Glomerular endothelial cell (primary cell): Measurements from ENCODE around the gene ABCC3. TPM values are rescaled to one million over a fixed set of nuclear protein-coding genes. Genes with fewer than 3 reads are reported as not detected.

Experiments
- DNase-seq: peaks from one replicate; pipeline ENCODE4 v3.0.0-alpha.2; 2011; ENCODE audit warnings: low read depth, low spot score; ENCODE audit errors: extremely low read depth
- total RNA-seq: library from RNA; depleted of rRNA; stranded (reverse); fragments of >200 nt; gene quantifications from 2 replicates; pipeline ENCODE4 v1.2.3, GENCODE V29; 2015

ABCC3 gene
- total RNA-seq, 1 donor from 2014 or later, result 1.1 TPM

DNA sequence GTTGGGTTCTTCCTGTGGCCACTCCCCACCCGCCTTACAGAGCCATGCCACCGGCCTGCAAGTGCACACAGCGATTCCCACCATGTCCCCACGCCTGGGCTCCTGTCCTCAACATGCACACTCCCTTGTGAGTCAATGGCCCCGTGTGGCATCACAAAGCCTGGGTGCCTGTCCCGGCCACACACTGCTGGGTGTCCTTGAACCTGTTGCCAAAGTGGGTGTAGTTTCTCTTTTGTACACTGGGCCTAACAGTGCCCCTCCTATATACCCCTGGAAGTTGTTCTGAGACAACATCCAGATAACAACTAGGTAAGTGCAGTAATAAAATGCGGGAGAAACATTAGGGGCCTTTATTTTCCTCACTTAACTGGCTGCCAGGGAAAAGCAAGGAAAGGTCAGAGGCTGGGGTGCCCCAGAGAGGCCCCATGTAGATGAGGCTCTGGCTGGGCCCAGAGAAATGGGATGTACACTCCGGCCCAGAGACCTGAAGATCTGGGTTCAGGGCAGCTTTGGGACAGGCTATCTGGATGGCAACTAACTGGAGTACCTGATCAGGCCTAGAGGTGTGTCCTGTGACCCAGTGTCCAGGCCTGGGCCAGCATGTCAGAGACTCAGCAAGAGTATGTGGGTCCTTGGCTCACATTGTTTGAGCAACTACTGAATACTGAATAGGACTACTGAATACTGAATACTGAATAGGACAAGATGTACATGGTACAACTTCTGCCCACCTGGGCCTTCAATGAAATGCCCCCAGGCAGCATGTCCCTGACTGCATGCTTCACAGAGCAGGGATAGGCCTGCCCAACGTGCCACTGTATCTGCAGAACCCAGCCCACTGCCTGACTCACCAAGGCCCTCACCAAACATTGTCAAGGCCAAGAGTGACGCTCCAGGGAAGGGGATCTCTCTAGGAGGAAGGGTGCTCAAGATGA is 8.3 kb downstream of the ABCC3 start:
- no peak for DNase-seq

DNA sequence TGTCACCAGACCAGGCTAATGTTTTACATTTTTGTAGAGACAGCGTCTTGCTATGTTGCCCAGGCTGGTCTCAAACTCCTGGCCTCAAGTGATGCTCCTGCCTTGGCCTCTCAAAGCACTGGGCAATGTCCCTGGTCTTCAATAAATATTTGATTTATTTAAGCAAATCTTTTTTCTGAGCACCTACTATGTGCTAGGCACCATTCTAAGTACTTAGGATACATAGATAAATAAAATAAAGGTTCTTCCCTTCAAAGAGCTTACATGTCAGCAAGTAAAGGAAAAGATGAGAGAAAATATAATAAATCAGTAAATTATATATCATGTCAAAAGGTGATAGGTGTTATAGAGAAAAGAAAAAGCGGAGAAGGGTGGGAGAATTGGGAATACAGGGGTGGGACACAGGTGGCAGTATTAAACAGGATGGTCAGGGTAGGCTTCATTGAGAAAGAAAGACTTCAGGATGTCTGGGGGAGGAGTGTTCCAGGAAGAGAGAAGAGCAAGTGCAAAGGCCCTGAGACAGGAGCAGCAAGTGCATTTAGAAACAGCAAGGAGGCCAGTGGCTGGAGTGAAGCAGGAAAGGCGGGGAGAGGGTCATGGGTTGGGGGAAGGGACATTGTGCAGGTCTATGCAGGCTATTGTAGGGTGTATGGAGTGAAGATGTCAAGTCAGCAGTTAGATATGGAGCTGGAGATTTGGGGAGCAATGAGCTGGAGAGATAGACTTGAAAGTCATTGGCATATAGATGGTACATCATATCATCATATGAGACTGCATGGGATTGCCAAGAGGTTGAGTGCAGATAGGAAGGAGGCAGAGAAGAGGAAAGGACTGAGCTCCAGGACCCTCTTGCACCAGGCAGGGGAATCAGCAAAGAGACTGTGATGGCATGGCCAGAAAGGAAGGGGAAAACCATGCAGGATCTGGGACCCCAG is 11.3 kb downstream of the ABCC3 start:
- no peak for DNase-seq

DNA sequence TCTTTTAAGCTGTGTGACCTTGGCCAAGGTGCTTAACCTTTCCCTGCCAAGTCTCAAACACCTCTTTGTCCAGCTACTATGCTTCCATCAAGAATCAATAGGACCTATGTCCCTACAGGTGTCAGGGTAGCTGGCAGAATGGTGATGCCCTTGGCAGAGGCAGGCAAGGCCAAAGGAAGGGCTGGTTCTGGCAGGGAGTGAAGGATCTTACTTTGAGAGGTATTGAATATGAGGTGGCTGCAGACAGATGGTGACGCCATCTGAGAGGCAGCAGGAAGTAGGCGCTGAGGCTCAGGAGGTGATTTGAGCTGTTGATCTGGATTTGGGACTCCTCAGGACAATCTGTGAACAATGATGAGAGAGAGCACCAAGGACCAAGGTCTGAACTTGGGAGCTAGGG is 12.5 kb downstream of the ABCC3 start:
- DNase-seq, result no peak

DNA sequence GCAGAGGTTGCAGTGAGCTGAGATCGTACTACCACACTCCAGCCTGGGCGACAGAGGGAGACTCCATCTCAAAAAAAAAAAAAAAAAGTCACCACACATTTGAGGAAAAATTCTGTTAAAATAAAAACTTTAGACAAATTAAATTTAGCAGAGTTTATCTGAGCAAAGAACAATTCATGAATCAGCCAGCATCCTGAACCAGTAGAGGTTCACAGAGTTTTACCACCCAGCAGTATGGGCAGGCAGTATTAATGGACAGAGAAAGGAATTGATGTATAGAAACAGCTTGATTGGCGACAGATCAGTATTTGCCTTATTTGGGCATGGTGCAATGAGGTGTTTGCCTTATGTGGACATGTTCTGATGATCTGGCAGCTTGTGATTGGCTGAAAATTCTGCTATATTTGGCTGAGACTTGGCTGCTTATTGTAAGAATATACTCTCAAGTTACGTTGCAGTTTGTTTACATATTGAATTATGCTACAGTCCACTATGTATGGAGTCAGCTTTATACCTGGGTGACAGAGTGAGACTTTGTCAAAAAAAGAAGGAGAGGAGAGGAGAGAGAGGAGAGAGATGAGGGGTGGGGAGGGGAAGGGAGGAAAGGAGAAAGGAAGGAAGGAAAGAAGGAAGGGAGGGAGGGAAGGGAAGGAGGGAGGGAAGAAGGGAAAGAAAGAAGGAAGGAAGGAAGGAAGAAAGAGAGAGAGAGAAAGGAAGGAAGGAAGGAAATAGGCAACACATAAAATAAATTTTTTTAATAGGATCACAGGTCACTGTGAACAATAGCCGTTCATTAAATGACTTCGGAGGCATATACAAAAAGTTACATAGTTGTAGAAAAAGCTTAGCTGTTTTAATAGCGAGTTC is 14.6 kb downstream of the ABCC3 start:
- no peak for DNase-seq

DNA sequence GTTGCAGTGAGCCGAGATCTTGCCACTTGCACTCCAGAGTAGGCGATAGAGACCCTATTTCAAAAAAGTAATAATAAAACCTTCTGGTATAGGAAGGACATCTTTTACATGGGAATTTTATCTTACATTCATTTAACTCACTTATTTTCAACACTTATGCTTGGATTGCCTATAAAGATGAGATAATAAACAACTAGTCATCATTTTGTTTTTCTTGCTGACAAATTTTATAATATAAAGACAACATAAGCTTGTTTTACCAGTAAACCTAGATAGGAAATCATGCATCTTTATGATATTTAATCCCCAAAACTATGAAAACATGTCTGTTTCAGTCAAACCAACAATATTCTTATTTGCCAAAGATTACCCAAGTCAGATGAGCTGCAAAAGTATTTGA is 17.0 kb downstream of the ABCC3 start:
- no peak for DNase-seq

DNA sequence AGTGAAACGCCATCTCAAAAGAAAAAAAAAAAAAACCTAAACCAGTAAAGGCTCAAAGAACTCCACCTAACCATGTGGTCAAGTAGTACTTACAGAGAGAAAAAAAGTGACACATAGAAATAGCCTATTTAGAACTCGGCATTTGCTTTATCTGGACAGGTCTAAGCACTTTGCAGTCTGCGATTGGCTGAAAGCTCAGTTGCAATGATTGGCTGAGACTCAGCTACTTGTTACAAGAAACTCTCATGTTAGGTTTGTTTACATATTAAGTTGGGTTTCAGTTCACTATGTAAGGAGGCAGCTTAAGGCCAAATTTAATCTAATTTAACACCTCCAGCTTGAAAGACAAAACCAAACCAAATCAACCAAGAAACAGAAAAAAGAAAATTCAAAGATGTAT is 19.1 kb downstream of the ABCC3 start:
- no peak for DNase-seq

DNA sequence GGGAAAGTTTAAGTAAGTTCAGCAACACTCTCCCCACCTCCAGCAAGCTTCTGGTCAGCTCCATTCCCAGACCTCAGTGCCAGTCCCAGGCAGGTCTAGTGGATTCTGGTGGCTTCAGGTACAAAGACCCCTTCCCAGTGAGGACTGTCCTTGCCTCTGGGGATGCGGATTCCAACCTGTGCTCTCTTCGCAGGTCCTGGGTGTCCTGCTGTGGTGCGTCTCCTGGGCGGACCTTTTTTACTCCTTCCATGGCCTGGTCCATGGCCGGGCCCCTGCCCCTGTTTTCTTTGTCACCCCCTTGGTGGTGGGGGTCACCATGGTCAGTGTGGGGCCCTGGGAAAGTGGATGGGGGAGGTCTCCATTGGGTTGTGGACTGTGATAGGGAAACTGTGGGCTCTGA is 21.8 kb downstream of the ABCC3 start:
- no peak for DNase-seq

DNA sequence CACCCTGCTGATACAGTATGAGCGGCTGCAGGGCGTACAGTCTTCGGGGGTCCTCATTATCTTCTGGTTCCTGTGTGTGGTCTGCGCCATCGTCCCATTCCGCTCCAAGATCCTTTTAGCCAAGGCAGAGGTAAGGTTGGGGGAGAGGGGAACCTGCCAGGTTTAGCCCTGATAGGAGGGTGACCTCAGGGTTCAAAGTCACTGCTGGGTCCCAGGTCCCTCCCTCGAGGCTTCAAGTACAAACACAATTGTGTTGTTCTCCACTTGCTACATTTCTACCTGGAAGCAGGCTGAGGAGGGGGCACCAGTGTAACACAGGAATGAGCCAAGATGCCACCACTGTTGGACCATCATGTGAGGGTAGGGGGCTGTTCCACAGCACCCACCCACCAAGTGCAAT is 22.4 kb downstream of the ABCC3 start:
- DNase-seq, result no peak

DNA sequence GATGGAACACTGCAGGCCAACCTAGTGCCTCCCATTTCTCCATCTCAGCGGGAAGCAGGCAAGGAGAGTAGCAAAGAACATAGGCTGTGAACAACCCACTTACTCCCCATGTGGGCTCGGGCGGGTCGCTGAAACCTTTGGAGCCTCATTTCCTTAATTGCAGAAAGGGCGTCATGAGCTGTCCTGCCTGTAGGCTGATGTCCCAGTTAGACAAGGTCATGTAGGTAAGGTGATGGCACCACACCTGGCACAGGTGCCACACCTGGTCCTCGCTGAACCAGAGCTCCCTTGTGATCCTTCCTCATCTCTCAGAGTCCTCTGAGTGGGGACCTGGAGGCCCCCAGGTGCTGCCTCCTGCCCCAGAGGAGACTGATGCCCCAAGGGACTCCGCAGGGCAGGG is 22.9 kb downstream of the ABCC3 start:
- DNase-seq, result no peak

DNA sequence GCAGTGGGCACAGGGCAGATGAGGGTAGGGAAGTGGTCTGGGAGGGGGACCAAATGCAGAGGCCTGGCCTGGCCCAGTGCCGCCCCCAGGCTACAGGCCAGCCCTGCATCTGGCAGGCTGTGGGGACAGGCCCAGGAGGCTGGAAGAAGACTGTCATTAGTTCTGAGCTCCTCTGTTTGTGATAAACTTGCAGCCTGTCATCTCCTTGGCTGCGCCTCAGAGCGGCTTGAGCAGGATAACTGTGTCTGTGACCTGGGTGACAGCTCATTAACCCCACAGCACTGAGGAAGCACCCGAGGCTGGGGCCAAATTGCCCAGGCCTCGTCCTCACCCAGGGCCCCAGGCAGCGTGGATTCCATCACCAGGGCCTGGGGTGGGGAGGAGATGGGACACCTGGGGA is 23.9 kb downstream of the ABCC3 start:
- no peak for DNase-seq

DNA sequence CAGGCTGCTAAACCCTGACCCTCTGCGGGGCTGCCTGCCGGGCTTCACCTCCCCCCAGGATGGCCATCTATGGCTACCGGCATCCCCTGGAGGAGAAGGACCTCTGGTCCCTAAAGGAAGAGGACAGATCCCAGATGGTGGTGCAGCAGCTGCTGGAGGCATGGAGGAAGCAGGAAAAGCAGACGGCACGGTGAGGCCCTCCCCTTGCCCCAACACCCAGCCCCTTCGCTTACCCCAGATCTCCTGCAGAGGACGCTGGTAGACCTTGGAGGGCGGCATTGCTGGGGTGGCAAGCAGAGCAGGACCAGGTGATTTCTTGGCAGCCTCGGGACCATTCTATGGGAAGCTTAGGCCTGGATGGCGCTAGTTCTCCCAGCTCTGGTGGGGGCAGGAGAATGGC is 24.5 kb downstream of the ABCC3 start:
- DNase-seq, result no peak

DNA sequence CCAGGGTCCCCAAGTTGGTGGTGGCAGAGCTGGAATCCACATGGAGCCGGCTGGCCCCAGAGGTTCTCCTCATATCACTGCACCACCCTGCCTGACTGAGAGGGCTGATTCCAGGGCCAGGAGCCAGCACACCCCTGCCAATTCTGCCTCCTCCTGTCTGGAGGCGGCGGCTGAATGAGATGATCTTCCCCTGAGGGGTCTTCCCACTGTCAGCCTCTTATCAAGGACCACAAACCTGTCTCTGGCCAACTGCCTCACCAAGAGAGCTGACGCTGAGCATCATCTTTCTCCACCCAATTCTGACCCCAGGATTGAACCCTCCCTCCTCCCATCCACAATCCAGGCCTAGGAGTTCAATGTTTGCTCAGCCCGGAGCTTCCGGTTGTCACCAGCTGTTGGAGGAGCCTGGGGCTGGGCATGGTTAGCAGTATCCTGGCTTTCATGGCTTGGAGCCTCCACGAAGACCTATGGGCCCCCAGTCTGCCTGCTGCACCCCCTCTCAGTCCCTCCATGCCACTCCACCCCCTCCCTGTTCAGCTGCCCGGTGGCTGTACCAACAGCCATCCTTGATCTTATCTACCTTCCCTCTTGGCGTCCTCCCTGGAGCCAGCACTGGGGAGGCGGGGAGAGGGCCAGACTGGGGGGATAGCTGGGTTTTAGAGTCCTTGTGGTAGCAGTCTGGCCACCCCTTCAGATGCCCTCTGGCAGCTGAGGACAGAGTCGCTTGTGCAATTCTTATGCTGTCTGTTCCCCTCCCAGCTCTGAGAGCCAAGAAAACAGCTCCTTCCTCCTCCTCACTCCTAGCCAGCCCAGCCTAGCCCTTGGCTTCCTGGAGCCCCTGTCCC is 25.6 kb downstream of the ABCC3 start:
- no peak for DNase-seq

DNA sequence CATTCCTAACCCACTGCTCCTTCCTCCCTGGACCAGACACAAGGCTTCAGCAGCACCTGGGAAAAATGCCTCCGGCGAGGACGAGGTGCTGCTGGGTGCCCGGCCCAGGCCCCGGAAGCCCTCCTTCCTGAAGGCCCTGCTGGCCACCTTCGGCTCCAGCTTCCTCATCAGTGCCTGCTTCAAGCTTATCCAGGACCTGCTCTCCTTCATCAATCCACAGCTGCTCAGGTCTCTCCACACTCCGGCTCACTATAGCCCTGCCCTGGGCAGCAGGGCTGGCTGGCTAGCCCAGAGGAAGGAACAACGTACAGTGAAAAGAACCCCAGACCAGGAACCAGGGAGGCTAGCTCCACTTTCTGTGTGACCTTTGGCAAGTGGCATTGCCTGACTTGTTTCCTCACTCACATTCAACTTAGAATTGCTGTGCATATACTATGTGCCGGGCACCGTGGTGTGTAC is 26.2 kb downstream of the ABCC3 start:
- no peak for DNase-seq

DNA sequence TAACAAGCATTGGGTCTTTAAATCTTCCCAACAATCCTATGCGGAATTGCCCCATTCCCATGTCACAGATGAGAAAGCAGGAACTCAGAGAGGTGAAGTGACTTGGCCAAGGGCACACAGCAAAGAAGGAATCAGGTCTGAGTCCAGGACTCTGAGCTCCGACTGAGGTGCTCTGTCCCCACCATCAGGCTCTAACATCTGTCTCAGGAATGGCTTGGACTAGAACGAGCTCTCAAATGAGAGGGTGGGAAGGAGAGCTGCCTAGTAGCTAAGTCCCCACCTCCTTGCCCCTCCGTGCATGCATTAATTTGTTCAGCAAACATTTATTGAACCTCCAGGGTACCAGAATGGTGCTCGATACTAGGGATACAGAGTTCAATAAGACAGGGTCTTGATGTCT is 26.7 kb downstream of the ABCC3 start:
- no peak for DNase-seq

DNA sequence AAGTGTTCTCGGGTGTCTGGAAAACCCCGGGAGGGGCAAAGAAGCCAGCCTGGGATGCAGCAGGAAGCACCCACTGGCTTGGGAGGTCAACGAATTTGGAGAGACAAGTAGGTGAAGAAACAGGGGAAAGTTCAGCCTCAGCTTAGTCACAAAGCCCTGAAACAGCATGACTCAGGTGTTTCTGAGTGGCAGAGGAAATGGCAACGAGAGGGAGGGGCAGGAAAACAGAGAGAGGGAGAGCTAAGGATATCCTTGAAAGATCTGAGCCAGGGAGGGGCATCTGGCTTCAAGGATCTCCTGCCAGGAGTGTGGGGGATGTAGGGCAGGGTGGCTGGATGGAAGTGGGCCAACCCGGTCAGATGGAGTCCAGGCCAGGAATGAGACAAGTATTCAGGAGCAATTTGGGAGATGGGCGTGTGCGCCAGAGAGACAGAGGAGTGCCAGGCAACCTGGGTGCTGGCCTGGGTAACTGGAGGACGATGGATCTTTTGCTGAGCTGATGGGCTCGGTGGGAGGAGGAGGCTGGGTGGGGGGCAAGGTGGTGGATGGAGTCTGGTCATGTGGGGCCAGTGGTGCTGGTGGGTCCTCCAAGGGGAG is 27.2 kb downstream of the ABCC3 start:
- DNase-seq, result no peak

DNA sequence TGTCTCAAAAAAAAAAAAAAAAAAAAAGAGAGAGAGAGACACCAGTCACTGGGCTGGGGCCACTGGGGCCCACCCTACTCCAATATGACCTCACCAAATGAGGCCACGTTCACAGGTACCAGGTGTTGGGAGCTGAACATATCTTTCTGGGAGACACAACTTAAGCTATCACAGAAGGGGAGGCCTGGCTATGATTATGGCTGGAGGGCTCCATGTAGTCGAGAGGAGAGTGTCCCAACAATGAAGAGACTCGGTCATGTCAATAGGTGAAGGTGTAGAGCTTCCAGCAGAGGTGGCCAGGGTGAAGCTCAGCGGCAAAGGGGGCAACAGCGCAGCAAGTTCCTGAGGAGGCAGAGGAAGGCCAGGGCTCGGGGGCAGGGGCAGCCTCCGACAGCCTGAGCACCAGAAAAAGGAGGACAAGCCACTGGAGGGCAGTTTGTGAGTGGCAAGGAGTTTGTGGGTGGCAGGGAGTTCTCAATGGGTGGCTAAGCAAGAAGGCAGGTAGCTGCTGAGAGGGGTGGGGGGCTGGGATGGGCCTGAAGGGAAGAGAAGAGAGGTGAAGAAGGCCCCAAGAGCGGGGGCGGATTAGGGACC is 28.0 kb downstream of the ABCC3 start:
- no peak for DNase-seq

DNA sequence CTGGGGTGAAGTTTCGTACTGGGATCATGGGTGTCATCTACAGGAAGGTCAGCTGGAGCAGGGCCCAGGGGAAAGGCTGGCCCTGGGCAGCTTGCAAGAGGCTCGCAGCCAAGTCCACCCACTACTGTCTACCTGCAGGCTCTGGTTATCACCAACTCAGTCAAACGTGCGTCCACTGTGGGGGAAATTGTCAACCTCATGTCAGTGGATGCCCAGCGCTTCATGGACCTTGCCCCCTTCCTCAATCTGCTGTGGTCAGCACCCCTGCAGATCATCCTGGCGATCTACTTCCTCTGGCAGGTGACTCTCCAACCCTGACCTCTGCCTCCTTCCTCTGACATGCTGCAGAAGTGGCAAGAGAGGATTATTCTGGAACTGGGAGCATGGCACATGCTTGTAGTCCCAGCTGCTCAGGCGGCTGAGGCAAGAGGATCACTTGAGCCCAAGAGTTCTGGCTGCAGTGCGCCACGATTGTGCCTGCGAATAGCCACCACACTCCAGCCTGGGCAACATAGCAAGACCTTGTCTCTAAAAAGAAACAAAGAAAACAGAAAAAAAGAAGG is 29.2 kb downstream of the ABCC3 start:
- no peak for DNase-seq

DNA sequence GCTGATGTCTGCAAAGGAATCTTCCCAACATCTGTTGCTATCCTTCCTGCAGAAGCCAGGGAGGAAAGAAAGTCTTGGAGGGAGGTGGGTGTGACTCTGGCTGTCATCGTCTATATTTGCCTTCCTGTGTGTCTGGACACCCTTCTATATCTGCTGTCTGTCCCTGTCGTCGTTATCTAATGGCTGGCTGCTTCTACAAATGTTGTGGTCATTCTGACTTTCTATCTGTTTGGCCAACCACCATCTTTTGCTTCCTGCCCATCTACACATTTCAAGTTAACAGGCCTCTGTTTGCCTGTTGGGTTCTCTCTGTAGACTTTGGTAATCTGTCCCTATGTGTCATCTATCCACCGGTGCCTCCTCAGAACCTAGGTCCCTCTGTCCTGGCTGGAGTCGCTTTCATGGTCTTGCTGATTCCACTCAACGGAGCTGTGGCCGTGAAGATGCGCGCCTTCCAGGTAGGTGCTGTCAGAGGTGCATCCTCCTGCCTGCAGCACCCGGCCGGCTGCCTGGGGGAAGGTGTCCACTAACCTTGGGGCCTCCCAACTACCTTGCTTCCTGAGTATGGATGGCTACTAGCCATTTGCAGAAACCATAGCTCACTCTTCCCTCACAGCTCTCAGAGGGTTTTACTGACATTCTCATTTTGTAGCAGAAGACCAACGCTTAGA is 30.2 kb downstream of the ABCC3 start:
- DNase-seq, result no peak
